HG02884 (cell line): Measurements from ENCODE around the gene PAGR1.
A peak's percentile ranks its signal among the peaks of the same experiment; 100 is the strongest.
"Not testable (repeated sequence)": the region's sequence is repeated elsewhere in the genome, so short reads cannot be mapped to it uniquely, and the experiment has no call there.

Experiments used
- ATAC-seq: cut with Tn5 transposase; IDR thresholded peaks from one replicate; pipeline ENCODE4 v1.9.1; 2021; ENCODE audit warnings: mild to moderate bottlenecking, moderate library complexity; ENCODE audit not compliant: unreplicated experiment

The PAGR1 gene

GRCh38 chr16:29862383-29862883 lies 46.5 kb downstream of the PAGR1 start:
- ATAC-seq: no peak

GRCh38 chr16:29862884-29863668 lies 47.1 kb downstream of the PAGR1 start, which contains the start of gene CDIPT:
Gene CDIPT (minus strand): TSS chr16:29863226. CDS start chr16:29862857, 369 bp downstream.
- peak; percentile 95 for ATAC-seq

GRCh38 chr16:29863669-29863984 lies 47.7 kb downstream of the PAGR1 start:
- ATAC-seq: no peak

GRCh38 chr16:29864205-29864604 lies 48.3 kb downstream of the PAGR1 start:
- ATAC-seq: no peak

DNA sequence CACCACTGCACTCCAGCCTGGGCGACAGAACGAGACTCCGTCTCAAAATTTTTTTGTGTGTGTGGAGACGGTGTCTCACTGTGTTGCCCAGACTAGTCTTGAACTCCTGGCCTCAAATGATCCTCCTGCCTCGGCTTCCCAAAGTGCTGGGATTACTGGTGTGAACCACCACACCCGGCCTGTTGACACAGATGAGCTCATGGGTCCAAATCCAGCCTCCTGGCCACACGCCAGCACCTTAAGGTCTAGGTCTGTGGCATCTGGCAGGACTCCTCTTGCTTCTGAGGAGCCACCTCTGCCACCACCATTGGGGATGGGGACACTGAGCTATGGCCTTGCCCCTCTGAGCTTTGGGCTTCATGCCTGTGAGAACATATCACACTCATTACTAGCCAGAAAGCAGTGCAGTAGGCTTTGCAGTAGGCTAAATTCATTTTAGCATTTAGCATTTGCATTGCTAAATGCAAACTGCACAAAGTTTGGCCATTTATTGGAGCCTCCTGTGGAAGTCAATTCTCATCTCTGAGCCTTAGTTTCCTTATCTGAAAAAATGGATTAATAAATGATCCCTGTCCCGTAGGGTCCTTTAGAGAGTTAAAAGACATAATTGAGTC lies 52.6 kb downstream of the PAGR1 start:
- no peak for ATAC-seq

DNA sequence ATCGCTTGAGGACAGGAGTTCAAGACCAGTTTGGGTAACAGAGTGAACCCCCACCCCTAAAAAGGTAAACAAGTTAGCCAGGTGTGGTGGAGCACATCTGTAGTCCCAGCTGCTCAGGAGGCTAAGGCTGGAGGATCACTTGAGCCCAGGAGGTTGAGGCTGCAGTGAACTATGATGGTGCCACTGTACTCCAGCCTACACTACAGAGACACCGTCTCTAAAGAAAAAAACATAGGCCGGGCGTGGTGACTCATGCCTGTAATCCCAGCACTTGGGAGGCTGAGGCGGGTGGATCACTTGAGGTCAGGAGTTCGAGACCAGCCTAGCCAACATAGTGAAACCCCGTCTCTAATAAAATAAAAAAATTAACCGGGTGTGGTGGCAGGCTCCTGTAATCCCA lies 53.1 kb downstream of the PAGR1 start:
- ATAC-seq: not testable (repeated sequence)
